Measurements from ENCODE around the gene S1PR1. TPM values are rescaled to one million over a fixed set of nuclear protein-coding genes. Genes with fewer than 3 reads are reported as not detected.
"Not testable (repeated sequence)": the region's sequence is repeated elsewhere in the genome, so short reads cannot be mapped to it uniquely, and the experiment has no call there.

The S1PR1 gene
- total RNA-seq, 3 donors from 2014 or later = 4.8 to 14.9 (median 12.3) TPM

DNA sequence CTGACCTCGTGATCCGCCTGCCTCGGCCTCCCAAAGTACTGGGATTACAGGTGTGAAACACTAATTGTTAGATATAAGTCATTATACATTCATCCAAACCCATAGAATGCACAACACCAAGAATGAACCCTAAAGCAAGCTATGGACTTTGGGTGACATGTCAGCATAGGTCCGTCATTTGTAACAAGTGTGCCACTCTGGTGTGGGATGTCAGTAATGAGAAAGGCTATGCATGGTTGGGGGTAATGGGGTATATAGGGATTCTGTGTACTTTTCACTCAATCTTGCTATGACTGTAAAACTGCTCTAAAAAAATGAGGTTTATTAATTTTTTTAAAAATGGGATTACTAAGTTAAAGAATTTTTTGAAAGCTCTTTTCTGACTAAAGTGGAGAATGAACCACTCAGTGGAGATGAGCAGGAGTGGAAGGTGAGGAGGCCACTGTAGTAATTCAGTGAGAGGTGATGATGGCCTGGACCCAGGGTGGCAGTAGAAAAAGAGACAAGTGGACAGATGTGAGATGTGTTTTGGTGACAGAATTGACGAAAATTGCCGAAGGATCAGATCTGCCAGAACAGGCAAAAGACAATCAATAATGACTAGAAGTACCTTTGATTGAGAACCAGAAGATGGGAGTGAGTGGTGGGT is 21.3 kb upstream of the S1PR1 start:
- TF ChIP-seq, protein P1, sequence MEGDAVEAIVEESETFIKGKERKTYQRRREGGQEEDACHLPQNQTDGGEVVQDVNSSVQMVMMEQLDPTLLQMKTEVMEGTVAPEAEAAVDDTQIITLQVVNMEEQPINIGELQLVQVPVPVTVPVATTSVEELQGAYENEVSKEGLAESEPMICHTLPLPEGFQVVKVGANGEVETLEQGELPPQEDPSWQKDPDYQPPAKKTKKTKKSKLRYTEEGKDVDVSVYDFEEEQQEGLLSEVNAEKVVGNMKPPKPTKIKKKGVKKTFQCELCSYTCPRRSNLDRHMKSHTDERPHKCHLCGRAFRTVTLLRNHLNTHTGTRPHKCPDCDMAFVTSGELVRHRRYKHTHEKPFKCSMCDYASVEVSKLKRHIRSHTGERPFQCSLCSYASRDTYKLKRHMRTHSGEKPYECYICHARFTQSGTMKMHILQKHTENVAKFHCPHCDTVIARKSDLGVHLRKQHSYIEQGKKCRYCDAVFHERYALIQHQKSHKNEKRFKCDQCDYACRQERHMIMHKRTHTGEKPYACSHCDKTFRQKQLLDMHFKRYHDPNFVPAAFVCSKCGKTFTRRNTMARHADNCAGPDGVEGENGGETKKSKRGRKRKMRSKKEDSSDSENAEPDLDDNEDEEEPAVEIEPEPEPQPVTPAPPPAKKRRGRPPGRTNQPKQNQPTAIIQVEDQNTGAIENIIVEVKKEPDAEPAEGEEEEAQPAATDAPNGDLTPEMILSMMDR (IDR thresholded peaks at IDR 0.05) = no peak
- H3K4me3 ChIP-seq = no peak overlapping the region
- H3K9me3 ChIP-seq = no peaks in the 10 kb centered on the region
- H3K36me3 ChIP-seq (ENCODE audit: low read depth) = no peaks in the 10 kb centered on the region
- no peak for ATAC-seq
- intact Hi-C loops (cut with DNase I, micrococcal nuclease) = no loop called here
- H3K4me1 ChIP-seq (ENCODE audit: low read depth) = no peaks in the 10 kb centered on the region
- no peak for DNase-seq

DNA sequence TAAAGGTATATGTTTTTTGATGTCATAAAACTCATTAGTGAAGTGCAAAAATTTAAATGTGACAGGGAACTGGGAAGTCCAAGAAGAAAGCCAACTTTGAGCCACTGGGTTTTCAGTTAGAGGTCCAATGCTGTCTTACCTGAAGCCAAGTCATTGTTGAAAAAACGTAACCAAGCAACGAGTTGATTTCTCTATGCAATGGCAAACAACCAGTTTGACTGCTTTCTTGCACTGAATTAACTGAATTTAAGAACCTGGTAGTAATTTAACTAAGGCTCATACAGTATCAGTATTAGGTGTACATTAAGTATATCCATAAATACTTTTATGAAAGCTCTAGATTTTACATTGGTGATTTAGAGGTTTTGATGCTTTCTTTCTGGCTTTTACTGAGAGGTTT is 20.2 kb upstream of the S1PR1 start:
- TF ChIP-seq, protein P1 (IDR thresholded peaks at IDR 0.05) = no peak
- intact Hi-C loops (cut with DNase I, micrococcal nuclease) = no loop called here
- Histone ChIP-seq H3K36me3 (ENCODE audit: low read depth) (no peaks in the 10 kb centered on the region), H3K4me1 (ENCODE audit: low read depth) (no peaks in the 10 kb centered on the region), H3K9me3 (no peaks in the 10 kb centered on the region), H3K4me3 (no peak overlapping the region)
- ATAC-seq (no peak), DNase-seq (no peak)

DNA sequence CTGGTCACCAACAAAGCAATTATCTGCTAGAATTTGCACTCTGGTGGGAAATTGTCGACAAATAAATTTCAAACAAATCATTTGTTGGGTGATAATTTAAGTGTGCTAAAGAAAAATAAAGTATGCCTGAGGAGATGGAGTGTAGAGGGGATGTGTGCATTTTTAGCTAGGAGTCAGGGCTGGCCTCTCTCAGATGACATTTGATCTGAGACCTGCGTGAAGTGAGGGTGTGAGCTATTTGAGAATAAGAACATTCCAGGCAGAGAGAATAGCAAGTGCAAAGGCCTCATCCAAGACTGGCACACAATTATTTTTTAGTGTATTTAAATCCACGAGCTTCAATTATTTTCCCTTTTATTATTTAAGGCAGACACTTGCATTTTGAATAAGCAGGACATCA is 19.7 kb upstream of the S1PR1 start:
- intact Hi-C loops (cut with DNase I, micrococcal nuclease) = no loop called here
- Histone ChIP-seq H3K36me3 (ENCODE audit: low read depth) (no peaks in the 10 kb centered on the region), H3K4me1 (ENCODE audit: low read depth) (no peaks in the 10 kb centered on the region), H3K9me3 (no peaks in the 10 kb centered on the region), H3K4me3 (no peak overlapping the region)
- TF ChIP-seq, protein P1 (IDR thresholded peaks at IDR 0.05) = no peak
- no peak for DNase-seq
- ATAC-seq = no peak

DNA sequence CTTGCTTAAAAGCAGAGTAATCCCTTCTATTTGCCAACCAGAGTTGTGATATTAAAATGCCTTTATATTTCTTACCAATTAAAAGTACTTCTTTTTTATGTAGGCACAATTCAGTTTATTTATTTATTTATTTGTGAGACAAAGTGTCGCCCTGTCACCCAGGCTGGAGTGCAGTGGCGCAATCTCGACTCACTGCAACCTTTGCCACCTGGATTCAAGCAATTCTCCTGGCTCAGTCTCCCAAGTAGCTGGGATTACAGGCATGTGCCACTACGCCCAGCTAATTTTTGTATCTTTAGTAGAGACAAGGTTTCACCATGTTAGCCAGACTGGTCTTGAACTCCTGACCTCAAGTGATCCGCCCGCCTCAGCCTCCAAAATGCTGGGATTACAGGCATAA is 17.9 kb upstream of the S1PR1 start:
- H3K4me1 ChIP-seq (ENCODE audit: low read depth); H3K4me3 ChIP-seq; H3K9me3 ChIP-seq; intact Hi-C loops (cut with DNase I, micrococcal nuclease); ATAC-seq; DNase-seq; H3K36me3 ChIP-seq (ENCODE audit: low read depth): not testable (repeated sequence)

DNA sequence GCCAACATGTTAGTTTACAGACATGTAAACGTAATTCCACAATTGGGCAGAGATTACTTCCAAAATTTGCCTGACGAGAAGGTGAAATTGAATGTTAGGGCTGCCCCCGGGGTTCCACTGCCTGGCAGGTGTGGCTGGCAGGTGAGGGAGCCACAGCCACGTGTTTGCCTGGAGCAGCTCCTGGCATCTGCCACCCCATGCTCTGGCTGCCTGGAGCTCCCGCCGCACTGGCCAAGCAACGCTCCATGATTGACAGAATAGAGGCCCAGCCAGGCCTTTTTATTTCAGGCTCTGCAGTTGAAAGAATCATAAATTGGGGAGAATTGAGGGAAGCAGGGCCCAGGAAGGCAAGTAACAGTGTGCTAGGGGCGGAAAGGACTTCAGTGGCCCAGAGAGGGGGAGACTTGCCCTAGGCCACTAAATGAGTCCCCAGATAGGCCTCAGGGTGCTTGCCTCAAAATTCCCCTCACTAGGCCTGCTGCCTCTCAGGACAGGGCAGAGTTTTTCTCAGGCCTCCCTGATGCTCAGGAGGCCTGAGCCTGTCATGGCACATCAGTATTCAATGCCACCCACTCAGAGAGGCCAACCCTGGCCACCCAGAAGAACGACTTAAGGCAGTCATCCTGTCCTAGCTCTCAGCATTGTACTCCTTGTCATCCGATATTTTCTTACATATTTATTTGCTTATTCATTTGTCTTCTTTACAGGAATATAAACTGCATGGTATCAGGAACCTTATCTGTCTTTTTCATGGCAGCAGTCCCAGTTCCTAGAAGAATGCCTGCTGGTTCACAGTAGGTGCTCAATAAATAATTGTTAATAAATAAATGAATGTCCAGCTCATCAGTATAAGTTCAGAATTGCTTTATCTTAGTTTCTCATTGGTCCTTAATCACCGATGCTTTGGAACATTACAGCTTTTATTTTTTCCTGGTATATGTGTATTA is 16.6 kb upstream of the S1PR1 start:
- no peaks in the 10 kb centered on the region for H3K36me3 ChIP-seq (ENCODE audit: low read depth)
- no peak for DNase-seq
- TF ChIP-seq, protein P1 (IDR thresholded peaks at IDR 0.05) = no peak
- intact Hi-C loops (cut with DNase I, micrococcal nuclease) = no loop called here
- no peak for ATAC-seq
- no peak overlapping the region for H3K4me3 ChIP-seq
- H3K9me3 ChIP-seq = no peaks in the 10 kb centered on the region
- no peaks in the 10 kb centered on the region for H3K4me1 ChIP-seq (ENCODE audit: low read depth)

DNA sequence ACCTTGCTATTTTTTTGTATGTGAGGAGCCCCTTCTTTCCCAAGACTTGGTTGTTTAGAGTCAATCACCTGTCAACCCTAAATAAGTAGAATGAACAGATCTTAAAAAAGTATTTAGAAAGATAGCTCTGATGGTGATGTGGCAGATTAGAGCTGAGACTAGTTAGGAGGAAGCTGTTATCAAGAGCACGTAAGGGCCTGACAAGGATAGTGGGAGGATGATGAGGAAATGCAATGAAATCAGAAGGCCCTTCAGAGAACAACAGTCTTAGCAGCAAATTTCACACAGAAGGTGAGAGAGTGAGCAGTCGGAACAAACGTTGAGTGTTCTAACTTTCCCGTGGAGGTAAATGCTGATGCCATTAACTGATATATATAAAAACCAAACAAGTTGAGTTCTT is 15.9 kb upstream of the S1PR1 start:
- TF ChIP-seq, protein P1 (IDR thresholded peaks at IDR 0.05) = no peak
- no peaks in the 10 kb centered on the region for H3K4me1 ChIP-seq (ENCODE audit: low read depth)
- no peak for DNase-seq
- intact Hi-C loops (cut with DNase I, micrococcal nuclease) = no loop called here
- ATAC-seq = no peak
- H3K36me3 ChIP-seq (ENCODE audit: low read depth) = no peaks in the 10 kb centered on the region
- H3K9me3 ChIP-seq = no peaks in the 10 kb centered on the region
- H3K4me3 ChIP-seq = no peak overlapping the region

All from mucosa of descending colon (tissue), 3 donors.